Dermis microvascular lymphatic vessel endothelial cell (primary cell): ENCODE results near the gene CACNA1S. TPM values are rescaled to one million over a fixed set of nuclear protein-coding genes. Genes with fewer than 3 reads are reported as not detected.
A peak's percentile ranks its signal among the peaks of the same experiment; 100 is the strongest.

Source experiments
- DNase-seq, 2 donors: peaks; one replicate each; pipeline versions ENCODE4 v3.0.0 to v3.0.0-alpha.2; 2010; ENCODE audit warnings: low read depth in 2 of 2
- total RNA-seq: library from RNA; depleted of rRNA; stranded (reverse); fragments of >200 nt; gene quantifications from 2 replicates; pipeline ENCODE4 v1.2.1, GENCODE V29; 2014

CACNA1S gene
- total RNA-seq, 1 donor from 2014 or later, result not detected

DNA sequence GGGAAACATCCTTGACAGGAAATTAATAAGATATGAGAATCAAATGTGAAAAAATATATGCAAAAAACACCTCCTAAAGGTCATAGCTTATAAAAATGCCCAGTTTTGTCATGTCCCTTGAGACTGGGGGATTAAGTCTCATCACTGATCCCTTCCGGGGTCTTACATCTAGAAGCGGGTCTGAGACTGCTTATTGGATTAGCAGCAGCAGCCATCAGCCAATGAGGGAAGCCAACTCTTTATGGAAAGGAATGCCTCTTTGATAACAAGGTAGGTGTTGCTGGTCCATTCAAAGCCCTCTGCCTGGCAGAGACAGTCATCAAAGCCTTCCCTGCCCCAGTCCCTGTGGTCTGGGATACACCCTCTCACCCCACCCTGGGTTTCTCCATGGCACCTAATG lies 3.9 kb upstream of the CACNA1S start:
- DNase-seq, result no peak

DNA sequence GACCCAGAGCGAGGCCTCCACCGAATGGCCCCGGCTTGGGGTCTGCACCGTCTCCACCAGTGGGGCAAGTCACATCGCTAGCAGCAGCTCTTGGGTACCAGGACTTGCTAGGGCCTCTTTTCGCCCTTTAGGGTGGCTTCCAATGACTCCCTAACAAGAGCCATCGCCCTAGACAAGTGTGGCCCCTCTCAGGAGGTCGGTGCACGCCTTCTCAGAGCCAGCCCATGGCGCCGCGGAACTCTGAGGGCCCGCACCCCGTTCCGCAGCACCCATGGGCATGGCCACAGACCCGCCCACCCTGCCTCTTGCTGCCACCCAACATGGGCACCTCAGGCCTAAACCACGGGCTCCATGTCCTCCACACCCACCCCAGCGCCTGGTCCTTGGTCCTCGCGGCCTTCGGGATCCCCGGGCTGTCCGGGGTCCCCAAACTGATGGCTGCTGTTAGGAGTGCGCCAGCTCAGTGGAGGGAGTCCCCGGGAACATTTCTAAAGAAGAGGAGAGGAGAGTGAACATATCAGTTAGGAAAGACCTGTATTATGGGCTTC lies 3.2 kb upstream of the CACNA1S start:
- DNase-seq, result no peak

DNA sequence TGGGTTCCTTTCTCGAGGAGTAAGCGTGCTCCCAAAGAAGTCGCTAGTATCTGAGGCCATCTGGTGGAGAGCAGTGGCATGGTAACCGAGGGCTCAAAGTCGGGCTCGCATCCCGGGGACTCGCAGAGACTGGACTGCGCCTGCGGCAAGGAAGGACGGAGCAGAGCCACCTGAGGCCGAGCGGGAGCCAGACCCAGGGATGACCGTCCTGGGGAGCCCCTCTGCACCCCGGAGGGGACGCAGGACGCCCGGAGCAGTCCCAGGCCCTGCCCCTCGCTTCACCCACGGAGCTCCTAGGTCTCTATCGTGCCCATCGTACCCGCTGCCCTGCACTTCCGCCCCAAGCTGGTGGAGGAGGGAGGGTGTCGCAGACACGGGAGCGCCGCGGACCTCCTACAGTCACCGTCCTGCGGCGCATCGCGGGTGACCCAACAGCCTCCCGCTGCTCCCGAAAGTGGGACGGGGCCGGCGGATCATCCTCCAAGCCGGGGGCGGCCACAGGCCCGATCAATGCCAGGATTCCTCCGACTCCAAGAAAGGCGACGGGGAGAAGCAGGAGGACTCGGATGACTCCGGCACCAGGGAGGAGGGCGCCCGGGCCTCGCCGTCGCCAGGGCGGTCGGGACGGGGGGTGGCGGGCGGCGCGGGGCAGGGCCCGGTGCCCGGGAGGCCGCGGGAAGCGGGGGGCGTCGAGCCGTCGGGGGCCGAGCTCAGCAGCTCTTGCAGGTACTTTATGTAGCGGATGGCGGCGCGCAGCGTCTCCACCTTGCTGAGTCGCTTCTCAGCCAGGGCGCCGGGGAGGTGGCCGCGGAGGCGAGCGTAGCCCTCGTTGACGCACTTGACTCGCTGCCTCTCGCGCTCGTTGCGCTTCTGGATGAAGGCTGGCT lies 2.3 kb upstream of the CACNA1S start:
- DNase-seq, result peak; percentile 35 to 84

DNA sequence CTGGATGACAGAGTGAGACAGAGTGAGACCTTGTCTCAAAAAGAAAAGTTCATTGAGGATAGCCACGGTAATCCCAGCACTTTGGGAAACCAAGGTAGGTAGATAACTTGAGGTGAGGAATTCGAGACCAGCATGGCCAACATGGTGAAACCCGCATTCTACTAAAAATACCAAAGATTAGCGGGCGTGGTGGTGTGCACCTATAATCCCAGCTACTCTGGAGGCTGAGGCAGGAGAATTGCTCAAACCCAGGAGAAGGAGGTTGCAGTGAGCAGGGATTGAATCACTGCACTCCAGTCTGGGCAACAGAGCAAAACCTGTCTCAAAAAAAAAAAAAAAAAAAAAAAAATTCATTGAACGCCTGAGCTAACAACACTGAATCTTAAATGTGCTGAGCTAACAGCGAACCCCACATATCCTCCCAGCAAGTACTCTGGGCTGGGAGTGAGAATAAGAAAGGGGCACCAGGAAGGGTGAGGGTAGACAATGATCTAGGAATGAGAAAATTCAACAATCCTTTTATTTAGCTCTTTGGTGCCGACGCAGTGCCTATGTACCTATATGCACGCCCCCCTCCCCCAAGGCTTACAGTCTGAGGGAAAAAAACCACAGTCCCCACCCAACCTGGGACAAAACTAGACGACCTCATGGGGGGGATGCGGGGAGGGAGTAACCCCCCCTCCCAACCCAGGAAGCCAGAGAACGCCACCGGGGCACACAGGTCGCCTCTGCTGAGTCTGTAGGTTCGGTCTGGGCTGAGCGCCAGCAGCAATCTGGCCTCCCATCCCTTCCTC lies 1.4 kb upstream of the CACNA1S start:
- DNase-seq, result no peak

DNA sequence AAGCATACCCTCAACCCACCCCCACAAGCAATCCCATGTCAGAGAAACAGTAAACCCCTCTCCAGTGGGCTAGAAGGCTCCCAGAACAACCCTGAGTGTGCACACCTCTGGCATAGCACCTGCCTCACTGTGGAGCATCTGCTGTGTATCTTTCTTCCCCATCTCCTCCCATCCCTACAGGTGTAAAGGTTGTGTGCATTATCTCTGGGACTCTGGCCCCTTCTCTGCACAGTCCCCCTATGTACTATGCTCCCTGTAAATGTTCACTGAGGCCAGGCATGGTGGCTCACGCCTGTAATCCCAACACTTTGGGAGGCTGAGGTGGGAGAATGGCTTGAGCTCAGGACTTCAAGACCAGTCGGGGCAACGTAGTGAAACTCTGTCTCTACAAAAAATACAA lies 700 bp upstream of the CACNA1S start:
- no peak for DNase-seq

DNA sequence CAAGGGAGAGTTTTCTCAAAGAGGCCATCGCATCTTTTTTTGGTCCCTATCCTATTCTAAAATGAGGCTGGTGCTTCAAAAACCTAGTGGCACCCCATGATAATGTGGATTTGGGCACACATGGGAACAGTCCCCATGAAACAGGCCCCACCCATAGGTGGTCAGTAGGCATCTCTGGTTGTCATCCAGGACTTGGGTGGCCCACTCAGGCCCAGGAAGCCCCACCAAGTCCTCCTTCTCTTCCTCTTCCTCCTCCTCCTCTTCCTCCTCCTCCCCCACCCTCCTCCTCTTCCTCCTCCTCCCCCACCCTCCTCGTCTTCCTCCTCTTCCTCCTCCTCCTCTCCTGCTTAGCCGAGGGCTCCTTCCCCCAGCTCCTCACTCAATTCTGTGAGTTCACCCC lies 554 bp downstream of the CACNA1S start:
- DNase-seq, result no peak

DNA sequence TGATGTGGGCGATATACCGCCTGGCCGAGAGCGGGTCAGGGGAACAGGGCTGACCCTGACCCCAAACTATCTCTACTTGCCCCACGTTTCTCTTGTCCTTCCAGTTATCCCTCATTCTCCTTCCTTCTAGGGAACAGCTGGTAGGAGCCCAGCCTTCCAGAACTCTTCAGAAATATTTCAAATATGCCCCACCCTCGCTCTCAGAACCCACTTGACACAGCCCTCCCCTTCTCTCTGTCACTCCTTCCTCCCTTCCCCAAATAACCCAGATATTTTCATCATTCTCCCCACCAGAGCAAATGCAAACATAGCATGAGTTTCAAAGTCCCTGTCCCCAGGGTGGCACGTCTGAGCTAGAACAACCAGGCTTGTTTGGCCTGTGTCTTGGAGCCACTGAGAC lies 1.1 kb downstream of the CACNA1S start:
- no peak for DNase-seq

DNA sequence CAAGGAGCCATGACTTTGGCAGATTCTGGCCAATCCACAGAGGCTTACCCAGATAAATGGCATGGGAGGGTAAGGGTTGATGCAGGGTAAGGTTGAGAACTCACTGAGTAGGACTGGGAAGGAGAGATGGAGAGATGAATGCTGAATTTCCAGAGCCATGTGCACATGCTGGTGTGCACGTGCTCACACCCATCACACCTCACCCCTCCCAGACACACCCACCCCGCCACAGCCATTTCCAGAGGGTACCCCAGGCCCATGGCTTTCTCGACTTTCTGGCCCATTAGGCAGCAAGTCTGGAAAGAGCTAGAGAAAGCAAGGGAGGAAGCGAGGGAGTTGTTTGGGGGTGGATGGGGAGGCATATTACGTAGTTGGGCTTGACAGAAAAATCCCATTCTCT lies 1.6 kb downstream of the CACNA1S start:
- DNase-seq, result no peak

DNA sequence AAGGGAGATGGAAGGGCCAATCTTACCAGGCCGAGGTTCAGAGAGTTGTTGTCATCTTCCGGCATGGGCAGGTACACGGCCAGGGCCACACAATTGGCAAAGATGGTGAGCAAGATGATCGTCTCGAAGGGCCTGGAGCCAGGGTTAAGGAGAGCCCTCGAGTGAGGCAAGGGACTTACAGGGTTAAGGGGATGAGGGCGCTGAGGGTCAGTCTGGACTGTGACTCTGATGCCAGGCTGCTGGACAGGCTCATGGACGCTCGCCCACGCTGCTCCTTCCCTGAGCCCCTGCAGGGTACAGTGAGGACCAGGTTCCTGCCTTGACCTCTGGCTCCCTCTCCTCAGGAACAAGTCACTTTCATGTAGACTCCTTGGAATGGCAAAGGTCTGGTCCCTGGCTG lies 2.1 kb downstream of the CACNA1S start:
- DNase-seq, result no peak

DNA sequence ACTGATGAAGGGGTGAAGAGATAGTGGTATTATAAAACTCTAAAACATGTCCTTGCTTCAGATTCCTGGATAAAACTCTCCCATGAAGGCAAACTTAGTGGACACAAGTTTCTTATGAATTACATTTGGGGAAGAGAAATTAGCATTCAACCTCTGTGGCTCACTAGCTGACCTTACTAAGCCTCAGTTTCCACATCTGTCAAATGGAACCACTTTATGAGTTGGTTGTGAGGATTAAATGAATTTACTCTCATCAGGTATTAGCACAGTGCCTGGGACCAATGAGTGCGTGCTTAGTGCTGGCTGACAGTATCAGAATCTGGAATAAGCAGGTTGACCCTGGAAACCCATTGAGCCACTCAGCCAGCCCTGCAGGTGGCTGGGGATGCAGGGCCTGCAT lies 2.6 kb downstream of the CACNA1S start:
- DNase-seq, result no peak

DNA sequence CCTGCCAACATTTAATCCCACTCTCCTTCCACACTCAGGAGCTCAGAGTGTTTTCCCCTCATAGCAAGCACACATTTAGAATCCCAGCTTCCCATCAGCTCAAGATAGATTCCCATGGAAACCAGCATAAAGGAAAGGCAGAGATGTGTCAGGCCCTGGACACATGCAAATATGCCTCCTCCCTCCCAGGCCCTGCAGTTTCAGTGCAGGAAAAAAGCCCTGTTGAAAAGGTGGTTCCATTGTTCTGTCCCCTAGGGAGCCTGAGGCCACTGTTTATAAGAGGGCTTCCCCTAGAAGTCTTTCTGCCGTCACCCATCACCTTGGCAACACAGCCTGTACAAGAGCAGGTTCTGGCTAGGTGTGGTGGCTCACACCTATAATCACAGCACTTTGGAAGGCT lies 3.6 kb downstream of the CACNA1S start:
- DNase-seq, result no peak

DNA sequence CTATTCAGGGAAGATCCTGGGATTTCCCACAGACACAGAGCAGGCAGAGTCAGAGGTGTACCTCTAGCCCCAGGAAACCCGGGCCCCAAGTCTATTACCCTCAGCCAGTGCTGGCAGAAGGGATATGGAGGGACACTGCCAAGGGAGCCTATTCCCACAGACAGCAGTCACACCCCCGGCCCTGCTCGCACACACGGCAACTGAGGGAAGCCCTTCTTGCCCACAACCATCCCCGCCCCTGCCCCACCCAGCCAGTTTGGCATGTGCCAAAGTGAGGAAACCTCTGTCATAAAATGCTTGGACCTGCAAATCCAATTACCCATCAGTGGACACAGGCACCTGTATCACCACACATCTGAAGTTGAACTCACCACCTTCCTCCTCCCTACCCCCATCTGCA lies 6.5 kb downstream of the CACNA1S start:
- DNase-seq, result no peak

DNA sequence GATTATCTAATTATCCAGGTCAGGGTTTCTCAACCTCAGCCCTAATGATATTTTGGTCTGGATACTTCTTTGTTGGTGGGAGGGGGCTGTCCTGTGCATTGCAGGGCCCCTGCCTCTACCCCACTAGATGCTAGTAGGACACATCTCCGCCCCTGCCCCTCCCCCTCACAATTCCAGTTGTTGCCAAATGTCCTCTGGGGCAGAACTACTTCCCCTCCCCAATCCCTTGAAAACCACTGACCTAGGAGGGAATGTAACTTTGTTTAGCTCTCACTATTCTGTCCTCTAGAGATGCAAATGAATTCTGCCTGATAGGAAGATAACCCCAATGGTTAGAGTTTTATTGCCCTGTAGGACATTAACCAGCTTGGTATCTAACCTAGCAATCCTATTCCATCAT lies 8.1 kb downstream of the CACNA1S start:
- DNase-seq, result no peak

DNA sequence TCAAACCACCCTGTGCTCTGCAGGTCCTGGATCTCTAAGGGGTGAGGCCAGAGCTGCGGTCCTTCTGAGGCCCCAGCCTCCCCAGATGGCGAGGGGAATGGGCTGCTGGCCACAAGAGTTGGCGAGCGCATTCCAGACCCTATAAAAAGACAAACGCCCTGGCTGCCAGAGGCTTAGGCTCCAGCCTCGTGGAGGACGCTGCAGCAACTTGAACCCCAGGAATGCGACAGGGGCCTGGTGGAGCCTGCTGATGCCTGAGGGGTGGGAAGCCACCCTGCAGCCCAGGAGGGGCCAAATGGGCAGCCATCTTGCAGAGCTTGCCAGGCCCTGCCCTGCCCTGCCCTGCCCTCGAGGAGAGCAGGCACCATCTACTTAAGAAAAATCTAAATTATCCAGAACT lies 8.6 kb downstream of the CACNA1S start:
- no peak for DNase-seq

DNA sequence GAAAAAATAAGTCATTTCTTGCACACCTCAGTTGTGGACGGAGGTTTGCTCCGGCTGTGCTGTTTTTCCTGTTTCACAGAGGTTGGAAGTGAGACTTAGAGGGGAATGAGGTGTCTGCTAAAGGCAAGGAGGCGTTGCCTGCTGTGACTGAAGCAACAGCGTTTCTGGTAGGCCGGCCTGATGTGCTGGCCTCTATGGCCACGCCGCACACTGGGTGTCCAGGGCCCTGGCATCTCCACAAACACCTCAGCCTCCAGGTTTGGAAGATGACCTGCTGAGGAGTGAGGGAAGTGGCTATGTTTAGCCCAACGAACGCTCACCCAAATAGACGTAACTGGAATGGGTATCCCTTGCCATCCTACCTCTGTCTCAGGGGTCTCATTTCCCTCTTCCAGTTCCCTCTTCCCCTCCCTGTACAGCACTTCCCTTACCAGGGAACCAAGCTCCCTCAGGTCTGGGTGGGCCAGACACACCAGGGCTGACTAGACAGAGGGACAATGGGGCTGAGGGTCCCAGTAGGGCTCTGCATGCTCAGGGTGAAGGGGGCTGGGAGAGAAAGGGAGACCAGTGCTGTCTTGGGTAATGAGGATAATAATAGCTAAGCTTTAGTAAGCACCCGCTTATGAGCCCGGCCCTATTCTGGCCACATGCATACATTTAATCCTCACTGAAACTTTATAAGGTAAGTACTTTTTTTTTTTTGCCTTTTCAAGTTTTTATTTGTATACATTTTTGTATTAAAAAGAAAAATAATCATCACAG lies 11.9 kb downstream of the CACNA1S start:
- no peak for DNase-seq

DNA sequence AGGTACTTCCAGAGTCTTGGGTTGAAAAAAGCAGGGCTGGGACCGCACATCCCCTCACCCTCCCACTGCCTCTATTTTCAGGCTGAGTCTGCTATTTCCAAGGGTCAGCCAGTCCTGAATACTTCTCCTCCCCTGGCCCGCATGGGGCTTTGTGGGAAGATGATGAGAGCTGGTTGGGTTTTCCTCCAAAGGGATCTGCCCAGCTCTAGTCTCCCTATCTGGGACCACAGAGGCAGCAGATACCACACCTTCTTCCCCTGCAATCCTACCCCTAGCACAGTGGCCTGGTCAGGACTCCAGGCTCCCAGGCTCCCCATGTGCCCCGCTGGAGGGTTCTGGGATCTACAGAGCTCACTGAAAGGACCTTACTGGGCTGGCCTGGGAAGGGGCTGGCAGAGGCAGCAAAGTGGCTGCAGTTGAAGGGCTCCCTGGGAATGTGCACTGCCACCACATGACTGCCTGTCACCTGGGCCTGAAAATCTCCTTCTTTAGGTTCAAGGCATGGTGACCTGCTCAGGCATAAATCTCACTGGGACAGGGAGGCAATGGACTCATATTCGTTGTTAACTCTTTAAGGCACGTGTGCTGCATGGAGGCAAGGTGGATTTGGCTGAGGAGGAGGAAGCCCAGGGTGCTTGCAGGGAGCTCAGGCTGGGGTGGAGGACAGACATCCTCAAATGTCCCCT lies 13.1 kb downstream of the CACNA1S start:
- no peak for DNase-seq

DNA sequence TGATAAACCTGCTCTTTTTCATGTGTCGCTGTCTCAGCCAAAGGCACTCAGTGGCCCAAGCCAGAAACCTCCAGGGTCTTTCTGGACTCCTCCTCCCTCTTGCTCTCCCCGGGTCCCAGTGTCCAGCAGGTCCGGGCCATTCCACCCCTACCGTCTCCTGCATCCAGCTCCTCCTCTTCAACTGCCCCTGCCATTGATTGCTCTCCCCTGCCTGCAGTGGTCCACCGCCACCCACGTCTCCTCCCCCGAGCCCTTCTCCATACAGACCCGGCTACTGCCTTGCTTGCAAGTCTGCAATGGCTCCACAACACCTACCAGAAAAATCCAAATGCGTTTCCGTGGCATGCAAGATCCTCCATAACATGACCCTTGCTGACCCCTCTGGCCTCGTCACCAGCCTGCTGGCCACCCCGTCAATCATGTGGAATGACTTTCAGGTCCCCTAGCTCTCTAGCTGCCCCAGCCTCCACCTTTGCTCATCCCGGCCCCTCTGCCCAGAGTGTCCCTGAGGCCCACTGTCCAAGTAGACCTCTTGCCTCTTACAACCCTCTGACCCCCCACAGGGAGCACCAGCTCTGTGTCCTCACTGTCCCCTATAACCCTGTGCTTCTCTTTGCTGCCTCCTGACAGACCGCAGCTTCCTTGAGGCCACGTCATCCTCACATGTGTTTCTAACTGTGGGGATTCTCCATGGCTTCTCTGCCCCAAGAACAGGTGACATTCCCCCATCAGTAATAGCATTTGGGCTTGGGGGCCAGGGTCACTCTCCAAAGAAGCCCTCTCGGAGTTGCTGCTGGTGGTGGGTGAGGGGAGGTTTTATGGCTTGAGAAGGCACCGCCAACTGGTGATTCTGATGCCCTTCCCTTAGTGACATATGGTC lies 15.0 kb downstream of the CACNA1S start:
- no peak for DNase-seq

DNA sequence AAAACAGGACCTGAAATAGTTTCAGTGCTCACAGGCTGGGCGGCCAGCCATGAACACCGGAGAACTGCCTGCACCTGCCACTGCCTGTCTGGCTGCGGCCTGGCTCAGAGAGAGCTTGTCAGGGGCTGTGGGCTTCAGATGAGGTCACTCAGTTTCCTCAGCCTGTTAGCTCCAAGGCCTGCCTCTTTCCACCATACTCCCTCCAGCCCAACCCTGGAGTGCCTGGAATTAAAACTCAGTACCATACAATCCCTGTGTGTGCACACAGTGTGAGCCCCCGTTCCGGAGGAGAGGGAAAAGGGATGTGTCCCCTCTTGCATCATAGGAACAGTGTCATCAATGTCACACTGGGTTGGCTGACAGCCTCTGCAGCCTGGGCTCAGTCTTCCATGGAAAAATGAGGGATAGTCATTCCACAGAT lies 16.2 kb downstream of the CACNA1S start:
- DNase-seq, result no peak

DNA sequence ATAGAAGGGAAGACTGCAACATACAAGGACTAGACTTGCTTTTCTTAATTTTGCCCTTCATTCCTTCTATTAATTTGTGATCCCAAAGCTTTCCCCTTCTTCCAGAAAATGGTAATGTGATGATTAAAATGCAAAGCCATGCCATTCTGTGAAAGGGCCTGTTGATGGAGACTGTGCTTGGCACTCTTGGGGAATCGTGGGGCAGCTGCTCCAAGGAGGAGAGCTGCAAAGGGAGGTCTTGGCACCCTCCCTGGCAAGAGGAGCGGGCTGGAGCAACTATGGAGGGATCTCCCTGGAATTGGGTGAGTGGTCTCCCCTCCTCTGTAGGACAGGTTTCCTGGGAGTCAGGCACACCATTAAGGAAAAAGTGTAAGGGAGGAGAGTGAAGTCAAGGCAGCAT lies 16.6 kb downstream of the CACNA1S start:
- no peak for DNase-seq

DNA sequence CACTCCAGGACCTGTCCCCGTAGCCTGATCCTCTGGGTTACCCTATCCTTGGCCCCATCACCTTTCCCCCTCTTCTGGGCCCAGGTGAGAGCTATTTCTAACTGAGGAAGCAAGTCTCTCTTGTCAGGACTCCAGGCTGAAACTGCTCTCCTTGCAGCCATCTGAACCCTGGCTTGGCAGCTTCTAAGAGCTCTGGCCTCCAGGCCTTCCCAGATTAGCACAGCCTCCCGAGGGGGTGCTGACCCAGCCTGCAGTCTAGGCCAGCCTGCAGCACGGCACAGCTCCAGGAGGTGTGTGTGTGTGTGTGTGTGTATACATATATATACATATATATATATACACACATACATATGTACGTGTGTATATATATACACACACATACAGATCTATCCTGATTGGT lies 17.4 kb downstream of the CACNA1S start:
- DNase-seq, result no peak
